Prostate gland (tissue), 2 donors: ENCODE measurements around the gene TRIM68.

Source experiments
- POLR2A ChIP-seq: fragments of 450-650 bp; IDR thresholded peaks from one replicate; pipeline ENCODE4 v1.6.1; 2016; ENCODE audit warnings: antibody characterized with exemption, mild to moderate bottlenecking
- TF ChIP-seq, protein P1 (sequence below), 4 experiments: fragments of 200-600 bp in 2 of 4; fragments of 450-650 bp in 2 of 4; sonication (generic) in 2 of 4; IDR thresholded peaks; 1 replicate in 3 of 4; 2 replicates in 1 of 4; pipeline ENCODE4 v1.5.1; 2016 to 2019; ENCODE audit warnings: antibody characterized with exemption in 4 of 4, mild to moderate bottlenecking in 2 of 4, moderate library complexity in 2 of 4

- TF ChIP-seq, protein P1, sequence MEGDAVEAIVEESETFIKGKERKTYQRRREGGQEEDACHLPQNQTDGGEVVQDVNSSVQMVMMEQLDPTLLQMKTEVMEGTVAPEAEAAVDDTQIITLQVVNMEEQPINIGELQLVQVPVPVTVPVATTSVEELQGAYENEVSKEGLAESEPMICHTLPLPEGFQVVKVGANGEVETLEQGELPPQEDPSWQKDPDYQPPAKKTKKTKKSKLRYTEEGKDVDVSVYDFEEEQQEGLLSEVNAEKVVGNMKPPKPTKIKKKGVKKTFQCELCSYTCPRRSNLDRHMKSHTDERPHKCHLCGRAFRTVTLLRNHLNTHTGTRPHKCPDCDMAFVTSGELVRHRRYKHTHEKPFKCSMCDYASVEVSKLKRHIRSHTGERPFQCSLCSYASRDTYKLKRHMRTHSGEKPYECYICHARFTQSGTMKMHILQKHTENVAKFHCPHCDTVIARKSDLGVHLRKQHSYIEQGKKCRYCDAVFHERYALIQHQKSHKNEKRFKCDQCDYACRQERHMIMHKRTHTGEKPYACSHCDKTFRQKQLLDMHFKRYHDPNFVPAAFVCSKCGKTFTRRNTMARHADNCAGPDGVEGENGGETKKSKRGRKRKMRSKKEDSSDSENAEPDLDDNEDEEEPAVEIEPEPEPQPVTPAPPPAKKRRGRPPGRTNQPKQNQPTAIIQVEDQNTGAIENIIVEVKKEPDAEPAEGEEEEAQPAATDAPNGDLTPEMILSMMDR (IDR thresholded peaks at IDR 0.05): no peak
- TF ChIP-seq POLR2A: no peak
Observed at GRCh38 chr11:4615856-4616444, 7.9 kb upstream of the TRIM68 start.
